Panc1 (cell line): ENCODE data around the gene CSH2. TPM values are rescaled to one million over a fixed set of nuclear protein-coding genes. Genes with fewer than 3 reads are reported as not detected.

Source experiments
- ATAC-seq: fragments of 200-7000 bp; cut with Tn5 transposase; 2 replicates; pipeline ENCODE4 v1.9.1; 2020; ENCODE audit warnings: mild to moderate bottlenecking, moderate library complexity
- BruUV-seq: library from RNA; stranded (reverse); fragments of 400-500 nt; replicated peaks from 2 replicates; lab custom pipeline; 2021; lab: Mats Ljungman, UMichigan
- CTCF ChIA-PET: fragments of 300-600 bp; sonication (Branson Sonifier 250); formaldehyde crosslinking; loops from one replicate; lab custom pipeline; 2022; ENCODE audit warnings: antibody characterized with exemption; lab: Charles Lee
- POLR2A ChIA-PET: fragments of 300-600 bp; sonication (Branson Sonifier 250); formaldehyde crosslinking; loops from one replicate; lab custom pipeline; 2022; ENCODE audit warnings: antibody characterized with exemption; lab: Charles Lee
- DNase-seq: peaks from one replicate; pipeline ENCODE4 v3.0.0-alpha.2; 2010; ENCODE audit warnings: low read depth, low spot score
- H3K27ac ChIP-seq: 2 replicates; pipeline ENCODE4 v1.5.1; 2011; ENCODE audit warnings: mild to moderate bottlenecking, low read length, inconsistent platforms
- H3K27me3 ChIP-seq: fragments of 200-500 bp; sonication (Bioruptor generic); 2 replicates; pipeline ENCODE4 v1.6.0; 2014; ENCODE audit warnings: low read length, inconsistent platforms; ENCODE audit not compliant: control insufficient read depth, insufficient read depth
- H3K36me3 ChIP-seq: fragments of 200-500 bp; sonication (Bioruptor generic); 2 replicates; pipeline ENCODE4 v1.5.1; 2014; ENCODE audit warnings: inconsistent platforms, mild to moderate bottlenecking, low read length, moderate library complexity; ENCODE audit not compliant: control insufficient read depth, insufficient read depth
- H3K4me1 ChIP-seq: 2 replicates; pipeline ENCODE4 v1.5.1; 2011; ENCODE audit warnings: inconsistent platforms, mild to moderate bottlenecking, low read length, moderate library complexity; ENCODE audit not compliant: control insufficient read depth, insufficient read depth
- H3K4me3 ChIP-seq, 2 experiments: 2 replicates each; pipeline ENCODE4 v1.5.1; 2011 to 2012; ENCODE audit warnings: low read depth in 2 of 2, low read length in 2 of 2, mild to moderate bottlenecking in 2 of 2, inconsistent platforms in 1 of 2, moderate library complexity in 1 of 2
- H3K9me3 ChIP-seq: fragments of 200-500 bp; sonication (Bioruptor generic); 2 replicates; pipeline ENCODE4 v1.5.1; 2014; ENCODE audit warnings: low read depth, mild to moderate bottlenecking, inconsistent platforms, low read length, moderate library complexity; ENCODE audit not compliant: control insufficient read depth, insufficient read depth
- CTCF ChIP-seq: fragments of 450-650 bp; IDR thresholded peaks from 2 replicates; pipeline ENCODE4 v1.5.1; 2017; ENCODE audit warnings: mild to moderate bottlenecking
- POLR2AphosphoS5 ChIP-seq: IDR thresholded peaks from 2 replicates; pipeline ENCODE4 v1.6.1; 2012; ENCODE audit warnings: mild to moderate bottlenecking, low read depth, low read length, moderate library complexity
- REST ChIP-seq, 2 experiments: IDR thresholded peaks; 2 replicates each; pipeline ENCODE4 v1.6.1; 2011 to 2012; ENCODE audit warnings: low read depth in 2 of 2, control low read depth in 1 of 2, low read length in 1 of 2, mild to moderate bottlenecking in 1 of 2, moderate library complexity in 1 of 2; ENCODE audit not compliant: insufficient read depth in 1 of 2
- SIN3A ChIP-seq: IDR thresholded peaks from 2 replicates; pipeline ENCODE4 v1.6.1; 2012; ENCODE audit warnings: low read depth, mild to moderate bottlenecking, low read length, moderate library complexity, borderline replicate concordance; ENCODE audit not compliant: insufficient read depth
- TCF7L2 ChIP-seq: IDR thresholded peaks from 2 replicates; pipeline ENCODE4 v1.6.1; 2011; ENCODE audit warnings: mild to moderate bottlenecking, low read depth, low read length, inconsistent platforms
- in situ Hi-C: cut with HindIII; loops from 2 replicates; pipeline ENCODE4 v1.10.0; 2016; ENCODE audit warnings: low sequenced_read_pairs, low pct_unique_long_range_greater_than_20kb
- intact Hi-C: fragments of 100-400 bp; cut with micrococcal nuclease; formaldehyde crosslinking; loops from one replicate; pipeline ENCODE4 v1.10.0; 2022; ENCODE audit not compliant: unreplicated experiment
- total RNA-seq: library from RNA; stranded (reverse); gene quantifications from one replicate; pipeline ENCODE4 v1.2.1, GENCODE V29; 2021; ENCODE audit not compliant: unreplicated experiment

The CSH2 gene
- total RNA-seq, 1 experiment from 2014 or later = not detected

DNA sequence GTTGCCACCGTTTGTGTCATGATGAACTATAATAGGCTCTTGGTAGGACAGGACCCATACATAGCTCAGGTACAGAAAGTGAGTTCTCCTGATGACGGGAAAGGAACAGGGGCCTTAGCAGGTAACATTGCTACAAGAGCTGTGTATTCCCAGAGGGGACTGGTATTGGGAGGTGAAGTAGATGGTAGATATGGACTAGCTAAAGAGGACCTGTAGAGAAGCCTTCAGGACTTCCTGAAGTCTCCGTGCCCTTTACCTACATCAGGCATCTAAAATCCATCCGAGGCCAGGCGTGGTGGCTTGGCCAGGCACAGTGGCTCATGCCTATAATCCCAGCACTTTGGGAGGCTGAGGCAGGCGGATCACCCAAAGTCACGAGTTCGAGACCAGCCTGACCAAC is 18.3 kb downstream of the CSH2 start:
- no peaks in the 10 kb centered on the region for H3K4me1 ChIP-seq
- H3K27ac ChIP-seq = no peak overlapping the region
- no peak for DNase-seq
- ChIA-PET CTCF (no interaction called here), POLR2A (no interaction called here)
- no peaks in the 10 kb centered on the region for H3K9me3 ChIP-seq
- H3K36me3 ChIP-seq = no peaks in the 10 kb centered on the region
- no peaks in the 10 kb centered on the region for H3K27me3 ChIP-seq
- ATAC-seq = no peak
- intact Hi-C loops (no loop called here), in situ Hi-C loops (no loop called here)
- no peak for TF ChIP-seq REST (IDR thresholded peaks at IDR 0.05; ENCODE audit: insufficient read depth in 1 of 2, low read depth in 2 of 2, low read length in 1 of 2)
- no peak for TF ChIP-seq POLR2AphosphoS5
- no peak for TF ChIP-seq CTCF
- no peak for TF ChIP-seq TCF7L2
- no peak for TF ChIP-seq SIN3A
- no TSS peak for BruUV-seq
- H3K4me3 ChIP-seq = no peak overlapping the region

GRCh38 chr17:63854709-63855108 is 18.8 kb downstream of the CSH2 start:
- Histone ChIP-seq H3K4me3 (no peak overlapping the region), H3K4me1 (no peaks in the 10 kb centered on the region), H3K36me3 (no peaks in the 10 kb centered on the region), H3K27me3 (no peaks in the 10 kb centered on the region), H3K27ac (no peak overlapping the region), H3K9me3 (no peaks in the 10 kb centered on the region)
- ChIA-PET POLR2A (no interaction called here), CTCF (no interaction called here)
- no peak for TF ChIP-seq REST (IDR thresholded peaks at IDR 0.05; ENCODE audit: insufficient read depth in 1 of 2, low read depth in 2 of 2, low read length in 1 of 2)
- TF ChIP-seq SIN3A = no peak
- no peak for TF ChIP-seq POLR2AphosphoS5
- no peak for TF ChIP-seq CTCF
- TF ChIP-seq TCF7L2 = no peak
- in situ Hi-C loops = no loop called here
- intact Hi-C loops = no loop called here
- no peak for DNase-seq
- no TSS peak for BruUV-seq
- ATAC-seq = no peak
